SK-N-SH treated with all-trans-retinoic acid at 6 μM for 48 hours (cell line): ENCODE results near the gene PTPRN2.

Experiments used
- ARNTL ChIP-seq: fragments of 450-650 bp; formaldehyde crosslinking; IDR thresholded peaks from 2 replicates; pipeline ENCODE4 v1.5.0; 2020; ENCODE audit warnings: low read depth, mild to moderate bottlenecking, moderate library complexity, borderline replicate concordance
- TSHZ2 ChIP-seq: fragments of 250-450 bp; sonication (Bioruptor Pico); IDR thresholded peaks from 2 replicates; pipeline ENCODE4 v1.5.0; 2020; ENCODE audit warnings: mild to moderate bottlenecking, moderate library complexity
- ZC3H10 ChIP-seq: fragments of 250-450 bp; sonication (Bioruptor Pico); IDR thresholded peaks from 2 replicates; pipeline ENCODE4 v1.5.1; 2021; ENCODE audit warnings: mild to moderate bottlenecking, moderate library complexity
- ZNF8 ChIP-seq: fragments of 450-650 bp; formaldehyde crosslinking; IDR thresholded peaks from 2 replicates; pipeline ENCODE4 v1.5.0; 2020; ENCODE audit warnings: mild to moderate bottlenecking, moderate library complexity

- TF ChIP-seq ARNTL (CRISPR knock-in tag), result no peak
- no peak for TF ChIP-seq ZNF8 (CRISPR knock-in tag)
- no peak for TF ChIP-seq TSHZ2 (CRISPR knock-in tag)
- TF ChIP-seq ZC3H10 (CRISPR knock-in tag), result no peak
Measured at GRCh38 chr7:158543840-158544239, 43.8 kb downstream of the PTPRN2 start.
